Vagina (tissue), 2 donors: Measurements from ENCODE around the gene PPARGC1A. TPM values are rescaled to one million over a fixed set of nuclear protein-coding genes. Genes with fewer than 3 reads are reported as not detected.

Source experiments
- DNase-seq, 2 donors: peaks; one replicate each; pipeline ENCODE4 v3.0.0-alpha.2; 2017; ENCODE audit errors: extremely low spot score in 2 of 2
- H3K27ac ChIP-seq: fragments of 200-600 bp; sonication (generic); one replicate; pipeline ENCODE4 v1.5.1; 2019
- H3K27me3 ChIP-seq: fragments of 200-600 bp; sonication (generic); one replicate; pipeline ENCODE4 v1.5.1; 2019
- H3K36me3 ChIP-seq, 2 donors: fragments of 200-600 bp; sonication (generic); one replicate each; pipeline ENCODE4 v1.5.1; 2017 to 2019
- H3K4me1 ChIP-seq: fragments of 200-600 bp; sonication (generic); one replicate; pipeline ENCODE4 v1.5.1; 2019
- H3K4me3 ChIP-seq, 2 donors: fragments of 200-600 bp; sonication (generic); 1 replicate in 1 of 2; 2 replicates in 1 of 2; pipeline ENCODE4 v1.5.1; 2016 to 2019
- H3K9me3 ChIP-seq: fragments of 200-600 bp; sonication (generic); one replicate; pipeline ENCODE4 v1.5.1; 2019
- POLR2A ChIP-seq, 2 donors: fragments of 450-650 bp; IDR thresholded peaks; one replicate each; pipeline ENCODE4 v1.6.1; 2017; ENCODE audit warnings: antibody characterized with exemption in 2 of 2, mild to moderate bottlenecking in 2 of 2, moderate library complexity in 2 of 2
- POLR2AphosphoS5 ChIP-seq, 2 donors: sonication (generic); formaldehyde crosslinking; IDR thresholded peaks; one replicate each; pipeline ENCODE4 v1.9.0; 2017; ENCODE audit warnings: antibody characterized with exemption in 2 of 2, mild to moderate bottlenecking in 2 of 2, low read depth in 1 of 2; ENCODE audit not compliant: insufficient read depth in 1 of 2
- intact Hi-C: fragments of 100-400 bp; cut with DNase I; formaldehyde crosslinking; loops from one replicate; pipeline ENCODE4 v1.15.1; 2023
- total RNA-seq: library from RNA; depleted of rRNA; stranded (reverse); fragments of >200 nt; gene quantifications from one replicate; pipeline ENCODE4 v1.2.3, GENCODE V29; 2016
- TF ChIP-seq, protein P1 (sequence below), 3 experiments: fragments of 450-650 bp in 2 of 3; fragments of 200-600 bp in 1 of 3; sonication (generic) in 1 of 3; IDR thresholded peaks; one replicate each; pipeline ENCODE4 v1.5.1; 2017 to 2019; ENCODE audit warnings: antibody characterized with exemption in 3 of 3, mild to moderate bottlenecking in 2 of 3, moderate library complexity in 2 of 3

Gene PPARGC1A
- total RNA-seq, 1 donor from 2014 or later = 1.2 TPM

DNA sequence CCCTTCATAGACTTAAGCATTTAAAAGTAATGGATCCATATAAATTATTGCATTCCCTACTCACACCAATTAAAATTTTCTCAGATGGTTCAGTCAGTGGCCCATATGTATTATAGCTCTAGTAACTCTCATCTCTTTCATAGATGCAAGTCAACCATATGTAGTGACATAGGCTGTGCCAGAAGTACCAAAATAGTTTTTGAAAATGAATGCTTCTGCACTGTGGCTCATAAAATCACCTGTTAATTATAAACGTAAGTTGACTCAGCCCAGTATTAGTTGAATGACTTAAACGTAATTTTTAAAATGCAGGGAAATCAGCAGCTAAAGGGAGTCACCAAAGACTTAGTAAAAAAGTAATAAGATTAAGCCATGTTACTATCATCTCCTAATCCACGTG, 143.8 kb downstream of the PPARGC1A start:
- TF ChIP-seq POLR2A (IDR thresholded peaks at IDR 0.05) (no peak), POLR2AphosphoS5 (IDR thresholded peaks at IDR 0.05; ENCODE audit: insufficient read depth in 1 of 2, low read depth in 1 of 2) (no peak)
- TF ChIP-seq, protein P1, sequence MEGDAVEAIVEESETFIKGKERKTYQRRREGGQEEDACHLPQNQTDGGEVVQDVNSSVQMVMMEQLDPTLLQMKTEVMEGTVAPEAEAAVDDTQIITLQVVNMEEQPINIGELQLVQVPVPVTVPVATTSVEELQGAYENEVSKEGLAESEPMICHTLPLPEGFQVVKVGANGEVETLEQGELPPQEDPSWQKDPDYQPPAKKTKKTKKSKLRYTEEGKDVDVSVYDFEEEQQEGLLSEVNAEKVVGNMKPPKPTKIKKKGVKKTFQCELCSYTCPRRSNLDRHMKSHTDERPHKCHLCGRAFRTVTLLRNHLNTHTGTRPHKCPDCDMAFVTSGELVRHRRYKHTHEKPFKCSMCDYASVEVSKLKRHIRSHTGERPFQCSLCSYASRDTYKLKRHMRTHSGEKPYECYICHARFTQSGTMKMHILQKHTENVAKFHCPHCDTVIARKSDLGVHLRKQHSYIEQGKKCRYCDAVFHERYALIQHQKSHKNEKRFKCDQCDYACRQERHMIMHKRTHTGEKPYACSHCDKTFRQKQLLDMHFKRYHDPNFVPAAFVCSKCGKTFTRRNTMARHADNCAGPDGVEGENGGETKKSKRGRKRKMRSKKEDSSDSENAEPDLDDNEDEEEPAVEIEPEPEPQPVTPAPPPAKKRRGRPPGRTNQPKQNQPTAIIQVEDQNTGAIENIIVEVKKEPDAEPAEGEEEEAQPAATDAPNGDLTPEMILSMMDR (IDR thresholded peaks at IDR 0.05) = no peak
- intact Hi-C loops = no loop called here
- Histone ChIP-seq H3K27ac (no peak overlapping the region), H3K4me3 (no peak overlapping the region), H3K27me3 (no peaks in the 10 kb centered on the region), H3K4me1 (no peaks in the 10 kb centered on the region), H3K9me3 (no peaks in the 10 kb centered on the region), H3K36me3 (no peaks in the 10 kb centered on the region)
- DNase-seq = no peak

DNA sequence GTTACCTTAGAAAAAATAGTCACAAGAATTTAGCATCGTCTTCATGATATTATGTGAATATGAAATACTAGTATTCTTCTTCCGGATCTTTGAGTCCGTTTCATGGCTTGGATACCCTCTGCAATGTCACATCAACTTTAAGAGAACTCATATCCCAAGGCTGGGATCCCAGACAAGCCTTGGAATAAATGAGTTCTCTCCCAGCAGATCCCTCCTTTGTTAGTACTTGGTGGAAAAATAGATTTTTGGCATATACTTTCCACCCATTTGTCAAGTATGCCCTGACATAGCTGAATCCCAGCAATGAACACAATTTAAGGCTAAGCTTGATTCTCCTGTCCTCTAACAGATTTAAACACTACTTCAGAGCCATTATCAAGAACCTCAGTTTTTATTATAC, 144.5 kb downstream of the PPARGC1A start:
- Histone ChIP-seq H3K27me3 (no peaks in the 10 kb centered on the region), H3K36me3 (no peaks in the 10 kb centered on the region), H3K4me3 (no peak overlapping the region), H3K4me1 (no peaks in the 10 kb centered on the region), H3K9me3 (no peaks in the 10 kb centered on the region), H3K27ac (no peak overlapping the region)
- intact Hi-C loops = no loop called here
- DNase-seq = no peak
- TF ChIP-seq POLR2AphosphoS5 (IDR thresholded peaks at IDR 0.05; ENCODE audit: insufficient read depth in 1 of 2, low read depth in 1 of 2) (no peak), POLR2A (IDR thresholded peaks at IDR 0.05) (no peak)
- TF ChIP-seq, protein P1 (IDR thresholded peaks at IDR 0.05) = no peak
